CD4-positive, alpha-beta T cell treated with Interleukin-21 for 1 hour (primary cell): ENCODE data around the gene TMEM232.
"Not testable (repeated sequence)": the region's sequence is repeated elsewhere in the genome, so short reads cannot be mapped to it uniquely, and the experiment has no call there.

Experiments used
- DNase-seq: peaks from one replicate; pipeline ENCODE4 v3.0.0-alpha.2; 2020

Gene TMEM232

DNA sequence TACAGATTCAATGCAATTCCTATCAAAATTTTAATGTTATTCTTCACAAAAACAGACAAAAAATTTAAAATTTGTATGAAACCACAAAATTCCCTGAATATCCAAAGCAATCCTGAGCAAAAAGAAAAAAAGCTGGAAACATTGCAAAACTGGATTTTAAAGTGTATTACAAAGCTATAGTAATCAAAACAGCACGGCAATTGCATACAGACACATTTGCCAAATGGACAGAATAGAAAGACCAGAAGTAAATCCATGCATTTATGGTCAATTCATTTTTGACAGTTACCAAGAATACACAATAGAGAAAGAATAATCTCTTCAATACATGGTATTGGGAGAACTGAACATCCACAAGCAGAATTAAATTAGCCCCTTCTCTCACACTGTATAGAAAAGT is 110.5 kb downstream of the TMEM232 start:
- no peak for DNase-seq

DNA sequence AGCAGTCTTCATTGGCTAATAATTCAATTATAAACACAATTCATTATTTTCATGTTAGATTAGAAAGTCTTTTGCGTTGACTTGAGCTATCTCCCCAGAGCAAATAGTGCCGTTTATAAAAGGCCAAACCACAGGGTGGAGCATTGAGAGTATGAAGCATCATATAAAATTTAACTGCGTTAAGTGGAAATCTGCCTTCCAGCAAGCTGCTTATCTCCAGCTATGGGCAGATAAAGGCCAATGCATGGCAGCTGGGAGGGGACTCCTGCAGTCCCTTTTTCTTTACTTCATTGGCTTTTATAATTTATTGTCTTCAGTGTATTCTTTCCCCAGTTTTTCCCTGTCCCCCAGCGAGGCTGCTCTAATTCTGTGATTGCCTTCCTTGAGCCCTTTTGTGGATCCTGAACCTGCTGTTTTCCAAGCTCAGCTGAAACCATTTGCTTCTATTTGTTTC is 113.7 kb downstream of the TMEM232 start:
- DNase-seq: no peak

DNA sequence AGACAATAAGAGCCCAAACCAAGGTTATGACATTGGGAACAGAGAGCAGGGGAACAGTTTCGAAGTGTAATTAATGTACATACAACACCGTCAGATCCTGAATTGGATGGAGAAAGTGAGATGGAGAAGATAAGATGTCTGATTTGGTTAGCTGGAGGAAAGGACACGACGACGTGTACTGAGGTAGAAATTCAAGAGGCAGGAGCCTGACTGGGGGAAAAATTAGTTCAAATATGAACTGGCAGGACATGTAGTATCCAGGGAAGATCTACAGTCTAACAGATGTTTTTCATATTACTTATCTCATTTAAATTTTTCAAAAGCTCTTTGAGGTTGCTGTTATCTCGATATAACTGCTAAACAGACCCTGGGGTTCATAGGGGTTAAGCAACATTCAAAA is 114.7 kb downstream of the TMEM232 start:
- DNase-seq: no peak

DNA sequence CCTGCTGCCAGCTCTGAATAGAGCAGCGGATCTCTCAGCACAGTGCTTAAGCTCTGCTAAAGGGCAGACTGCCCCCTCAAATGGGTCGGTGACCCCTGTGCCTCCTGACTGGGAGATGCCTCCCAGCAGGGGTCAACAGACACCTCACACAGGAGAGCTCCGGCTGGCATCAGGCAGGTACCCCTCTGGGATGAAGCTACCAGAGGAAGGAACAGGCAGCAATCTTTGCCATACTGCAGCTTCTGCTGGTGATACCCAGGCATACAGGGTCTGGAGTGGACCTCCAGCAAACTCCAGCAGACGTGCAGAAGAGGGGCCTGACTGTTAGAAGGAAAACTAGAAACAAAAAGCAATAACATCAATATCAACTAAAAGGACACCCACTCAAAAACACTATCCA is 131.6 kb downstream of the TMEM232 start:
- DNase-seq: no peak

DNA sequence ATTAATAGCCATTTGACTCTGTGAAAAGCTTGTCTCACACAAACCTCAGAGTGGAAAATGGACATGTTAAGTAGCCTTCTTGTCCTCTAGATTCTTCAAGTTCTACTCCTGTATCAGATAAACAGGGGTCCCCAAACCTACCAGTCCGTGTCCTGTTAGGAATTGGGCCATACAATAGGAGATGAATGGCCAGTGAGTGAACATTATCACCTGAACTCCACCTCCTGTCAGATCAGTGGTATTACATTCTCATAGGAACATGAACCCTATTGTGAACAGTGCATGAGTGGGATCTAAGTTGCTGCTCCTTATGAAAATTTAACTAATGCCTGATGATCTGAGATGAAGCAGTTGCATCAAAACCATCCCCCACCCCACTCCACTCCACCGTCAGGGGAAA is 136.3 kb downstream of the TMEM232 start:
- peak; percentile 4 for DNase-seq

DNA sequence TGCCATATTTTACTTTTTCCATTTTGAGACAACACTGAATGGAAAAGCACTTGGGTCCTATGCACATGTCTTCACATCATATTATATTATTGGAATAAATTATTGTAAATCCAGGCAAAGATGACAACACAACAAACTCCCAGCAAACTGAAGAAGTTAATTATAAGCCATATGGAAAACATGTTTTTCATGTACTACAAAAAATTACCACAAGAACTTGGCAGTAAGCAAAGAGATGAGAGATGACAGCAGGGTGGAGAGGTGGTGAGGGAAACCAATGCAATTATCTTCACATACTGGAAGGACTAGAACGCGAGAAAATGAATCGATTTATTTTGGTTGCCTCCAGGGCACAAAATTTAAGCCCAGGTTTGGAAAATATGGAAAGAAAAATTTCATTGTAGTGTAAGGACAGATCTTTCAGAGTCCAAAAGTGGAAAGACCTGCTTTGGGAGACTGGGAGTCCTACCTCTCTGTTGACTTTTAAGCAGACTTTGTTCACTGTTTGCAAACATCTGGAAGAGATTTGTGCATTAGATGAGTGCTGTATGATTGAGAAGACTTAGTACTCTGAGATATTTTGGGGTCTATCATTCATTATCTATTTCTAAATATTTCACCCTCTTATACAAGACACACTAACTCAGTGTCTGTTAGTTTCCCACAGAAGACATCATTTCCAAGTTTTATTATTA is 138.0 kb downstream of the TMEM232 start:
- no peak for DNase-seq

DNA sequence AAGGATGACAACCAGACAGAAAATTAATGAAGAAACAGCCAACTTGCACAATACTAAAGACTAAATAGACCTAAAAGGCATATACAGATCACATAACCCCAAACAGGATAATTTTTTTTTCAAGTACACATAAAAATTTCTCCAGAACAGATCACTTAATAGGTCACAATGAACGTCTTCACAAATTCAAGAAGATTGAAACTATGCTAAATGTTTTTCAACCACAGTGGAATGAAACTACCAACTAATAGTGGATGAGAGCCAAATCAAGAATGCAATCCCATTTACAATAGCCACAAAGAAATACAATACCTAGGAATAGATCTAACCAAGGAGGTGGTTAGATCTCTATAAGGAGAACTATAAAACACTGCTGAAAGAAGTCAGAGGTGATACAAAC is 145.8 kb downstream of the TMEM232 start:
- no peak for DNase-seq

DNA sequence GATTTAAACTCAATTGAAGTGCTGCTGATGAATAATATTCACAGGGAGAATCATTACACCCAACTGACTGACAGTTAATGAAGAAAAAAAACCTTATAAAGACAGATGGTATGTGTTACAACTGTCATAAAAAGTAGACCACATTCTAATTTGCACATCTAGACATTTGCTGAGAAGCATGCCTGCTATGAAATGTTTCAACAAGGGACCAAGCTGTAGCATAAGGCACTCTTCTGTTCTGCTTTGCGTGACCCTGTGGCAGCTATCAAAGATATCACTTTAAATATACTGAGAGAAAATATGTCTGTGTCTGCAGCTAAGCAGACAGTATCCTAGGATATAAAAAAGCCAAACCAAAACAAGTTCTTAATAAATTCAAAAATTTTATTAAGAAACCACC is 153.7 kb downstream of the TMEM232 start:
- DNase-seq: no peak

DNA sequence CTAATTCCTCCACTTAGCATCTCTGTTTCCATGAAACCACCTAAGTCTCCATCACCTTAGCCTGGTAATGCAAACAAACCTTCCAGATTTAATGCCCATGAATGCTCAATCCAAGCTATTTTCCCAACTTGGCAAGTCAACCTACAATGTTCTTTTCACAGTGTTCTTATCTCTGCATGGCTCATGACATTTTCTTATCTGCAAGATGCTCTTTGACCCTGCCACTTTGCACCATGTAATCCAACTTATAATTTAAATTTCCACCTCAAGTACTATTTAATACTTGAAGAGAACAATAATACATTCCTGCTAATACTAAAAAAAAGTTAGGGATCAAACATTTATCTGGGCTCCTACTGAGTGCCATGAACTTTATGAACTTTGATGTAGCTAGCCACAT is 164.3 kb downstream of the TMEM232 start:
- no peak for DNase-seq

DNA sequence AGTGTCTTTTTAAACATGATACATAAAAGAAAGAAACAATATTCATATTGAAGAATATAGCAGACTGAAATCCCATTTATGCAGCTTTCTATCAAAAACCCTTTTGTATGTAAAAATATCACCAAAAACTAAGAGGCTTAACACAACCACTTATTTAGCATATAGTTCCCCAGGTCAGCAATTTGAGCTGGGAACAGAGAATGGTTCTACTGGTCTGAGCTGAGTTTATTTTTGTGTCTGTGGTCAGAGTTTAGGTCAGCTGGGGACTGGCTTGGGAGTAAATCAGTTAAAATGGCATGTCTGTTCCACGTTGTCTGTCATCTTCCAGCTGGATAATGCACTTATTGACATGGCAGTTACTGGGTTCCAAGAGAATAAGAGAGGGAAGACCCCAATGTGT is 165.0 kb downstream of the TMEM232 start:
- no peak for DNase-seq

DNA sequence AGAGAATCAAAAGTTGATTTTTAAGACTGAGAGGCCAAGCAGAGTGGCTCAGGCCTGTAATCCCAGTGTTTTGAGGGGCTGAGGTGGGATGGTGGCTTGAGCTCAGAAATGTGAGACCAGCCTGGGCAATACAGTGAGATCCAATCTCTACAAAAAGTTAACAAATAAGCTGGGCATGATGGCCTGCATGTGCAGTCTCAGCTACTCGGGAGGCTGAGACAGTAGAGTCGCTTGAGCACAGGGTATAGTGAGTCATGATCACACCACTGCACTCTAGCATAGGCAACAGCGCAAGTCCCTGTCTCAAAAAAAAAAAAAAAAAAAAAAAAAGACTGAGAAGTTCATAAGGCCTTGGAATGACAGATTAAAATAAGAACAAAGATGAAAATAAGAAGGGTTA is 177.2 kb downstream of the TMEM232 start:
- no peak for DNase-seq

DNA sequence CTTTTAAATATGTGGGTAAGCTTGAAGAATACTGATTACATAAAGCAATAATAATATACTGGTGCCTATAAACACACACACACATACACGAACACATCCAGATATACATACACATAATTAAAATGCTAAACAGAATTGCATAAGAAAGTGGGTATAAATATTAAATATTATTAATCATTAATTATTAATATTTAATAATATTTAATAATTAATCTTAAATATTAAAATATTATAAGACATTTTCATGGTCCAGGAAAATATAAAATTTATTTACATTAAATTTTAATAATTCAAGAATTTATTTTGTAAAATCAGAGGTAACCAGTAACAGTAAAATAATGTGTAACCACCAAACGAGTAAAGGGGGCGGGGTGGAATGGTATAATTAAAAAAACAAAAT is 178.3 kb downstream of the TMEM232 start:
- no peak for DNase-seq

DNA sequence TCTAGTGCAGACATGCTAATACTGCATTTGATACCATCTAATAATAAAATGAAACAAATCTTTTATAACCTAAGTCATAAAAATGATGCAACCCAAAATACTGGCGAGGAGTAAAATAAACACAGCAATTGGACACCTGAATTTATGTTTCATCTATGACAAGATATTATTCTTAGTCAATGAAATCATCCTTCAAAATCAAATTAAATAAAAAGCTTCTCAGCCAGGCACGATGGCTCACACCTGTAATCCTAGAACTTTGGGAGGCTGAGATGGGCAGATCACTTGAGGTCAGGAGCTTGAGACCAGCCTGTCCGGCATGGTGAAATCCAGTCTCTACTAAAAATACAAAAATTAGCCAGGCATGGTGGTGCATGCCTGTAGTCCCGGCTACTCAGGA is 179.0 kb downstream of the TMEM232 start:
- DNase-seq: no peak

DNA sequence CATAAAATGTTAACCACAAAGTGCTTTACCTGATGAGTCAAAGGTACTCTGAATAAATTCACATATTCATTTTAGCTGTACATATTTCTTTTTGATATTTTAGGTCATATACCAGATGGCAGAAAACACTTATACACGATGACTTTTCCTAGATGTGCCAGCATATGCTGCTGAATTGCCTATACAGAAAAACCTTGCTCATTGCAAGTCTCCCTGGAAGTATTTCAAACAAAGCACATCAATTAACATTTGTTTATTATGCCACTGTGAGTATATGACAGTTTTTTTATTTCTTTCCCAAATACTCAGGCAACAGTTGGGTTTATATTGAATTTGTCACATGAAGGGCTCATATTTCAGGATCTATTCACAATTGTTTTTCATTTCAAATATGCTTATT is 180.8 kb downstream of the TMEM232 start:
- no peak for DNase-seq

DNA sequence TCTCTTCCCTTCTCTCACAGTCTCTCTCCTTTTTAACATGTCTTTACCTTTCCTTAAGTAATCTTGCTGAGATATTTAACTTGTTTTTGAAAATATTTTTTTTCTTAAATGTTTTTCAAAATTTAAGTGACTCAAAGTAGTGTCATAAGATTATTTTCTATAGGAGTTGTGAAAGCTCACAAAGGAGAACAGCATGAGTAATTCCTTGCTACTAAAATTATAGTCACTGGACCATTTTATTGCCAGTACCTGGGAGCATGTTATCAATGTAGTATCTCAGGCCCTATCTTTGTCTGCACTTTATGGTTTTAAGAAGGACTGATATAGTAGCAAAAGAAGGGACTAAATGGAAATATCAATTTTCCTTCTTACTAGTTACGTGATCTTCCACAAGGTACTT is 181.9 kb downstream of the TMEM232 start:
- DNase-seq: no peak

DNA sequence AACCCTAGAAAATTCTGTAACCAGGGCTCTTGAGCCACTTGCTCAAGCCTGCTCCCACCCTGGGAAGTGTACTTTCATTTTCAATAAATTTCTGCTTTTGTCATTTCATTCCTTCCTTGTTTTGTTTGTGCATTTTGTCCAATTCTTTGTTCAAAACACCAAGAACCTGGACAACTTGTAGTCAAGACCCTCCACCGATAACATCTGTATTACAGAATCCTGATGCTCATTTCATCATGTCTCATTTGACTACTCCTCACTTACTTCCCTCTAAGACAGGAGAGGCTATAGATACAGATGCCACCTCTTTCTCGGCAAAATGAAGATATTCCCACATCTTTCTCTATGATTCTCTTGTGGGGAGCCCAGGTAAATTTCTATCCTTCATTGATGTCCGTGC is 183.5 kb downstream of the TMEM232 start:
- no peak for DNase-seq

DNA sequence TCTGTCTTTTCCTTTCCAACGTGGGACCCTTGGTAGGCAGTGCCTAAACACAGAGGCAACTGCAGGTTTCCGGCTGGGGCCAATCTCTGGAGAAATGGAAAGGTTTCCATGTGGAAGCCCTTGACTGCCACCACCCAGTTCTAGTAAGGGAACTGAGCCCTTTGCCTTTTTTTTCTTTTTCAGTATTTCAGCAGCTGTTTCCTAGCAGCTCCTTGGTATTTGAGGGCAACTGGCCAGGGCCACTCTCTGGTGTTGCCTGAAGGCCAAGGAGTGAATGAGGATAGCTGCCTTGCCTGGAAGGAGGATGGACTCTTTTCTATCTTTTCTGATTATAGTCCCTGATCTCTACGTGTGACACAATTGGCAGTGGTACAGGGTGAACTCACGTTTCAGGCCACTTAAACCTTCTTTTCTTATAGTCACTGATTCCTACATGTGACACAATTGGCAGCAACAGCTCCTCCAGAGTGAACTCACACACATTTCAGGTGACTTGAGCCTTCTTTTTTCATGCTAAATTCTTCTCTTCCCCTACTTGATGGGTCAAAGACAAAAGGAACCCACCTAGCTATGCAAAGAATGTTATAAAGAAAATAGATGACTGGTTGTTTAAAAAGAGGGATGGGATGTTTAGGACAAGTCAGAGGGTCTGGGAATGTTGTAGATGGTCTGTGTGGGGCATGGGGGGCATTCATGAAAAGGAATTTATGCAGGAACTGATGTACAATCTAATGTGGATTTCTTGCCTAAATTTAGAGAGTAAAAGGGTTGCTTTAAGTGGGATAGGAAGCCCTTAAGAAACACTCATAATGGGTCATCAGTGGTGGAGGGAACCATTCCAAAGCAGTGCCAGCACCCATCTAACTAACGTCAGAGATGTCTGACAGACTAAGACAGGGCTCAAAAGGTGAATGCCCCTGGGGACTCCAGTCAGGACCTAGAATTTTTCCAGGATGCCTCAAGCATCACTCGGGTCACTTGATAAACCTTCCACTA is 190.1 kb downstream of the TMEM232 start:
- DNase-seq: no peak

DNA sequence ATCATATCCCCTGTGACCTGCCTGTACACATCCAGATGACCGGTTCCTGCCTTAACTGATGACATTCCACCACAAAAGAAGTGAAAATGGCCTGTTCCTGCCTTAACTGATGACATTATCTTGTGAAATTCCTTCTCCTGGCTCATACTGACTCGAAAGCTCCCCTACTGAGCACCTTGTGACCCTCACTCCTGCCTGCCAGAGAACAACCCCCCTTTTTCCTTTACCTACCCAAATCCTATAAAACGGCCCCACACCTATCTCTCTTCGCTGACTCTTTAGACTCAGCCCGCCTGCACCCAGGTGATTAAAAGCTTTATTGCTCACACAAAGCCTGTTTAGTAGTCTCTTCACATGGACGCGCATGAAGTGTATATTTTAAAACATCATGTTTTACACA is 191.3 kb downstream of the TMEM232 start:
- DNase-seq: not testable (repeated sequence)

DNA sequence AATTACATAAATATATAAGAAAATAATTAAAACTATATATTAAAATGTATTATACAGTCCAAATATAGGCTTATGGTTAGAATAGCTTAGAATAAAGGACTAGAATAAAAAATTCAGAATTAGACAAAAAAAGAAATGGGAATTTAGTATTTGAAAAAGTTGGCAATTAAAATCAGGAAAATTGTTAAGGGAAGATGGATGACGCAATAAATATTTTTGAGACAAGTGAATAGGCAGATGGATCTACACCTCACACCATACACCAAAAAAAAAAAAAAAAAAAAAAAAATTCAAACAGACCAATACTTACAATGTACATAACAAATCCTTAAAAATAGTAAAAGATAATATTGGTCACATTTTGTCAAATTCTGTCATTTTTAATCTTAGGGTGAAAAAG is 200.7 kb downstream of the TMEM232 start:
- no peak for DNase-seq

DNA sequence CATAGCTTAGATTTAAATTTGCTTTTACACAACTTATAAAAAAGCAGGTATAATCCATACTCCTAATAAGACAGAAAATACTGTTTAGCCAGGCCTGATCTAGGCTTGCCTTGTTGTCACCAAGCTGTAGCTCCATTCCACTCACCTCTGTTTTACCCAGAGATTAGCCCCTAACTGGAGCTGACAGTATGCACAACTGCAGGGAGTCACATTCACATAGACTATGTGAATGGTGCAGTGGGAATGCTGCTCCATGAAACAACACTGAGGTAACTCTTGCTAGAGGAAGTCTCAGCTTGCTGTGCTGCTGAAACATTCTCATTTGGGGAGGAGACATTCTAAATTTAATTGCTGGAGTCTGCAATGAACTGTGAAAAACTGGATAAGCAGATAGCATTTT is 209.1 kb downstream of the TMEM232 start:
- DNase-seq: no peak

DNA sequence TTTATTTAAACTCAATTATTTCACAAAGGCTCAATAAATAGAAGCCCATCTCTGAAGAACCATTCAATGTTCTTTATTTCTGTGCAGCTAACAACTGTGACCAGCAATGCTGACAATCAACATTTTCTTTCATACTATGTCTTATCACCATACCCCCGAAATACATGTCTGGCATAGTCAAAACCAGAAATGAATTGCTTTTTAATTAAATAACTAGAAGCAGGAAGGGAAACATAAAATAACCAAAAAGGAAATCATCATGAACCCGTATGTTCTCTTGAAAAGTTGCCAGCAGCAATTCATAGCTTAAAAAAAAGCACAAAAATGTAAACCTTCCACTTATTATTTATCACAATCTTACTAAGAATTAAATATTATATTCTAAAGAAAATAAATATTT is 212.4 kb downstream of the TMEM232 start:
- no peak for DNase-seq

DNA sequence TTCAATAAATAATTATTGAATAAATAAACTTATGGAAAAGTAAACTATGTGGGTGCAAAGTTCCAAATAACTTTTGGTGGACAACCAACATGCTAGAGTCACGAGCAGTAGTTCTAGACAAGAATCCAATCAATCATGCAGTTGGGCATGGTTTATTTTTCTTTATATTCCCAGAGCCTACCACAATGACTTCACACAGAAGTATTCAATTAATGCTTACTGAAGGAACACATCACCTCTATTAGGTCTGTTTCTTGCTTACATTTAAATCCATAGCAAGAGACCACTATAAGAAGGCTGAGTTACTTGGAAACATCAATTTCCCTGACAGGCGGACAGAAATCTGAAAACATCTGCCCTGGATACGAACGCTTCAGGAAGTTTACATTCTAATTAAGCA is 214.2 kb downstream of the TMEM232 start:
- no peak for DNase-seq

DNA sequence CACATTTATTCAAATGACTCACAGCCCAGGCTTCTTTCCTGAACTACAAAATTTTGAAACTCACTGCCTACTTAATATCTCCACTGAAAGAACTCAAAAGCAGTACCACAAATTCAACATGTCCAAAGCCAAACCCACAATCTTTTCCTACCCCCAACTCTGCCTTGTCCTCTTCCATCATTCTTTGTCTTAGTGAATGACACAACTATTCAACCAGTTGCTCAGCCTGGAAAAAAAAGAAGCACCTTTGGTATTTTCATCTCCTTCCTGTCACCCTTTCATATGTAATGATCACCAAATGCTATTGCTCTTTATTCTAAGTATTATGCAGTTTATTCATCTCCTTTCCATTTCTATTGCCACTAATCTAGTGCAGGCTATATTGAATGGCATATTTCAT is 216.3 kb downstream of the TMEM232 start:
- no peak for DNase-seq

DNA sequence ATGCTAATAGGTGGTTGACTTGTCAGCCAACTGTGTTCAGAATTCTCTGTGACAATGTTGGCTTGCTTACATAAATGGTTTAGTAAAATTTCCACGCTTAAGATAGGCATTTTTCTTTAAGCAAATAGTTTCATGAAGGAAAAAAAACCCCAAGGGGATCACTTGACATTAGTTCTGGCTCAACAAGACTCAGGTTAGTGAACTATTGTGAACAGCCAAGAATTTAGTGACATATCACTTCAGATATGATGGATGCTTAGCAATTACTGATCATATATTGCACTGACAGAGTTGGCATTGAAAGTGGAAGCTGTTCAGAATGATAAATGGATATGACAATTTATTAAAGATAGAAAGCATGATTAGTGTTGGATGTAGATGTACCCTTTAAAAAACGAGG is 218.5 kb downstream of the TMEM232 start:
- no peak for DNase-seq
